Measurements from ENCODE around the gene CYP2E1.

DNA sequence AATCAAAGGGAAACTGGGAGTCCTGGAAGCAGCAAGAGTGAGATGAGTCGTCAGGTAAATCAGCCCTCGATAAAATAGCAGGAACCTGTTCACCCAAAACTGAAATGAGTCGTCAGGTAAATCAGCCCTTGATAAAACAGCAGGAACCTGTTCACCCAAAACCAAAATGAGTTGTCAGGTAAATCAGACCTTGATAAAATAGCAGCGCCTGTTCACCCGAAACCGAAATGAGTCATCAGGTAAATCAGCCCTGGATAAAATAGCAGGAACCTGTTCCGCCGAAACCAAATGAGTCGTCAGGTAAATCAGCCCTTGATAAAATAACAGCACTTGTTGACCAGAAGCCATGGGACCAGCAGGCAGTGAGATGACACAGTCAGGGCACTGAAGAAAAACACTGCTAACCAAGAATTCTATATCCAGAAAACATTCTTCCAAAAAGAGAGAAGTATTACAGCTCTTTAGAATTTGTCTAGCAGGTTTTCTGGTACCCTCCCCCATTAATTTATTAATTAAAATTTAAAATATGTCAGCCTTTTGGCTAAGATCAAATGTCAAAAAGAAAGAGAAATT lies 3.4 kb upstream of the CYP2E1 start:
- TF ChIP-seq POU2F2 (IDR thresholded peaks at IDR 0.05; ENCODE audit: low read depth, low read length) (no peak), POLR2A (IDR thresholded peaks at IDR 0.05; ENCODE audit: low read depth, low read length) (no peak), POLR2AphosphoS5 (IDR thresholded peaks at IDR 0.05; ENCODE audit: low read depth, low read length) (no peak), SPI1 (IDR thresholded peaks at IDR 0.05; ENCODE audit: low read depth, low read length) (no peak)

Measured in GM12891 (cell line).